ENCODE data around the gene SLC12A7.
"Not testable (repeated sequence)": the region's sequence is repeated elsewhere in the genome, so short reads cannot be mapped to it uniquely, and the experiment has no call there.

The SLC12A7 gene

GRCh38 chr5:1001406-1002270 lies 110.2 kb downstream of the SLC12A7 start:
- DNase-seq, result no peak

DNA sequence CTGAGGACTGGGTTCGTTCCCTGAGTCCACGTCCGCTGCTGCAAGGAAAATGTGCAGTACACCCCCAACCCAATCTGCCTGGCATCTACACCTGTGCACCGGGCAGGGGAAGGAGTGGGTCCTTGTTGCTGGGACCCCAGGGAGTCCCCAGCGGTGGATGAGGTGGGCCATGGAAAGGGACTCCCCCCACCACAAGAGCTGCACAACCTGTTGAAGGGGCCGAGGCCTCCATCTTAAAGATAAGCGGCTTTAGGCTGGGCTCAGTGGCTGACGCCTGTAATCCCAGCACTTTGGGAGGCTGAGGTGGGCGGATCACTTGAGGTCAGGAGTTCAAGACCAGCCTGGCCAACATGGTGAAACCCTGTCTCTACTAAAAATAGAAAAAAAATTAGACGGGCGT lies 111.0 kb downstream of the SLC12A7 start:
- DNase-seq, result not testable (repeated sequence)
